ENCODE results near the gene NFATC2.

Gene NFATC2

DNA sequence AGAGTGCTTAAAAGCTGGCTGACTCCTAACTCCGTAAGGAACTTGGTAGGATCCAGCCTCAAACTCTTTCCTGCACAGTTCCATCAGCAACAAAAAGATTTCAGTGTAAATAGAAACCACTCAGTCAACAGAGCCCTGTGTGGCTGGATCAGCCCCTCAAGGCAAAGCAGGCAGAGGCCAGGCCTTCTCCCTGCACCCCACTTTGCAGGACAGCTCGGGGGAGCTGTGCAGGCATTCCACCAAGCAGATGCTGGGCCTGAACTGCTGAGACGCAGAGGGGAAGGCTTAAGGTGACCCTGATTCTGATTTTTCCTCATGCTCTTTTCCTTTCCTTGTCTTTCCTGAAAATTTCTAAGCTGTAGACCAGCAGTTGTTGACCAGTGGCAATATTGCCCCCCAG lies 91.5 kb downstream of the NFATC2 start:
- DNase-seq (ENCODE audit: low spot score), result no peak

DNA sequence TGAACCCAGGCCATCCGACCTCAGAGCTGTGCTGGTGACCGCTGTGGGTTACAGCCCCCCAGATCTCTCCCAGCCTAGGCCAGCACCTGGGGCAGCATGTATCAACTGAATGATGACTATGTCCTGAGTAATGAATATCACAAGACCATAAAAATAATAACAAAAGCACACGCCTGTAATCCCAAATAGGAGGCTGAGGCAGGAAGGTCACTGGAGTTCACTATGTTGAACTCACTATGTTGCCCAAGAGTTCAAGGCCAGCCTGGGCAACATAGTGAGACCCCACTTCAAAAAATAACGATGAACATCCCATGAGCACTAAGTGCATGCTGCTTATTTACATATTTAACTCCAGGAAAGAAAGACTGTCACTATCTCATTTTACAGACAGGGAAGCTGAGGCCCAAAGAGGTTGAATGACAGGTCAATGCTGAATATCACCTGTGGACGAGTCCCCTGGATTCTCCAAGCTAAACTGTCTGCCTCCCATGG lies 92.3 kb downstream of the NFATC2 start:
- DNase-seq (ENCODE audit: low spot score), result no peak

DNA sequence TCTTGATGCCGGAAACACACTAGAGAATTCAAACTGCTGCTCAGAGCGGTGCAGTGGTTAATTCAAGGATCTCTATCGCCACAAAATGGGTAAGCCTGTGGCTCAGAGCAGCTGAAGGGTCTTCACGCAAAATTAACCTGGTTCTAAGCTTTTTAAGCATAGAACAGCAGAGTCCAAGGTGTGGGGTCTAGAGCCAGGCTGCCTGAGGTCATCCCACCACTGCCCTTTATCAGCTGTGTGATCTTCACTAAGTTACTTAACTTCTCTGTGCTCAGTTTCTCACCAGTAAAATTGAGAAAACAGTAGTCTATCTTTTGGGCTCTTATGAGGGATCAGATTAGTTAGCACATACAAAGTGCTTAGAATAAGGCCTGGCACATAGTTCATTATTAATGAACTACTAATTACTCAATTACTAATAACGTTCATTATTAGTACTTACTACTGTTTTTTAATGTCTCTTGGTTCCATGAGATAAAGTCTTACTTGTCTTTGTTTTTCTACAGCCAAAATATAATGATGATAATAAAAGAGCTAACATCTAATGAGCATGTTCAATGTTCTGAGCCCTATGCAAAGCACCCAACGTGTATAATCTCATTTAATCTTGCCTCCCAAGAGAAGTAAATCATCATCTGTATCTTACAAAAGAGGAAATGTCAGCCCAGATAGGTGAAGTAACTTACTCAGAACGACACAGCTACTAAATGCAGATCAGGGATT lies 92.9 kb downstream of the NFATC2 start:
- no peak for DNase-seq (ENCODE audit: low spot score)

DNA sequence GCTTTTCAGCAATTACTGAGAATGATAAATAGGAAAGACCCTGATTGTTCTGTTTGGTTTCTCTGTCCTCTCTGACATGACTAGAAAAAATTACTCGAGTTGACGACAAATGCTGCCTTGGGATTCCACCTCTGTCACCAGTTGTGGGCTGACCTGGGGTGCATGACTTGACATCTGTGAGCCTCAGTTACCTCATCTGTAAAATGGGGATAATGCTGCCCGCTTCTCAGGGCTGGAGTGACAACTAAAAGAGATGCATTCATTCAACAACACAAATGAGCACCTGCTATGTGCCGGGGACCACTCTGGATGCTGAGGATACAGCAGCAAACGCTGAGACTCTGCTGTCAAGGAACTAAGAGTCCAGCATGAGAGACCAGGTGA lies 94.8 kb downstream of the NFATC2 start:
- no peak for DNase-seq (ENCODE audit: low spot score)

GRCh38 chr20:51447097-51447764 lies 95.3 kb downstream of the NFATC2 start:
- no peak for DNase-seq (ENCODE audit: low spot score)

- DNase-seq (ENCODE audit: low spot score), result no peak
Measured at GRCh38 chr20:51446656-51447055, 95.9 kb downstream of the NFATC2 start.

GRCh38 chr20:51446230-51446629 lies 96.3 kb downstream of the NFATC2 start:
- DNase-seq (ENCODE audit: low spot score), result no peak

- DNase-seq (ENCODE audit: low spot score), result no peak
Measured at GRCh38 chr20:51445591-51445990, 96.9 kb downstream of the NFATC2 start.

- DNase-seq (ENCODE audit: low spot score), result no peak
Measured at GRCh38 chr20:51444922-51445438, 97.5 kb downstream of the NFATC2 start.

GRCh38 chr20:51444467-51444866 lies 98.1 kb downstream of the NFATC2 start:
- DNase-seq (ENCODE audit: low spot score), result no peak

GRCh38 chr20:51442602-51443001 lies 99.9 kb downstream of the NFATC2 start:
- no peak for DNase-seq (ENCODE audit: low spot score)

GRCh38 chr20:51440589-51440988 lies 101.9 kb downstream of the NFATC2 start:
- no peak for DNase-seq (ENCODE audit: low spot score)

GRCh38 chr20:51439160-51439689 lies 103.3 kb downstream of the NFATC2 start:
- no peak for DNase-seq (ENCODE audit: low spot score)

GRCh38 chr20:51438136-51438535 lies 104.4 kb downstream of the NFATC2 start:
- no peak for DNase-seq (ENCODE audit: low spot score)

- no peak for DNase-seq (ENCODE audit: low spot score)
Measured at GRCh38 chr20:51437182-51437924, 105.2 kb downstream of the NFATC2 start.

- DNase-seq (ENCODE audit: low spot score), result no peak
Measured at GRCh38 chr20:51434580-51435247, 107.8 kb downstream of the NFATC2 start.

- DNase-seq (ENCODE audit: low spot score), result no peak
Measured at GRCh38 chr20:51434026-51434425, 108.5 kb downstream of the NFATC2 start.

DNA sequence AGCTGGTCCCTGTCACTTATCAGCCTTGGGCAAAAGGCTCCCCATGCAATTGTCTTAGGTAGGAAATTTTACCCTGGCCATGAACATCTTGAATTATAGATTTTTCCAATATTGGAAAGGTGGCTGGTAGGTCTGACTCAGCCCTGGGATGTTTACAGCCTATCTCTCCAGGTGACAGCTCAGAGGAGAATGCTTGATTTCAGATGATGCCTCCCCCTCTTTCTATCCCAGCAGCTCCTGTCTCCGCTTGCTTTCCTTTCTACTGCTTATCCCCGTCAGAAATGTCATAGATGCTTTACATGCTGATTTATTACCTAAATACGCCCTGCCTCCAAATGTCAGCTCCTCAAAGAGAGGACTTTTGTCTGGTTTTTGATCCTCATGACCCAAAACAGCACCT lies 109.6 kb downstream of the NFATC2 start:
- no peak for DNase-seq (ENCODE audit: low spot score)

DNA sequence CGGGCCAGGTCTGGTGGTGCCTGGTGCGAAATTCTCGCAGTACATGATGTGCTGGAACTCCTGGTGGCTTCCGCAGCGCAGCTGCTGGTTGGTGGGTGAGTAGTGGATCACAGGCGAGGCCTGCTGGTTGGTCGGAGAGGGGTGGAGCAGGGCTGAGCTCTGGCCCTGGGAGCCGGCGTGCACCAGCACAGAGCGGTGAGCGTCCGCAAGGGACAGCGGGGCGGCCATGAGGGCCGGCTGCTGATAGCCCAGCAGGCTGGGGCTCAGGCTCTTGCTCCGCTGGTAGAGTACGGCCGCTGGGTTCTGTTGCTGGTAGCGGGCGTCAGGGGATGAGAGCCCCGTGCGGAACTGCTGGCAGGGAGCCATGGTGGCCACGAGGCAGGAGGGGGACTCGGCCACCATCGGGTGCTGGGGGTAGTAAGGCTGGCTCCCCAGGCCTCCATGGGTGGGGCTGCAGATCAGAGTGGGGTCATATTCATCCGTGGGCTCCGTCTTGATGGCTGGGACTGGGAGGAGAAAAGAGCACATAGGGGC lies 110.2 kb downstream of the NFATC2 start:
- DNase-seq (ENCODE audit: low spot score), result no peak

- no peak for DNase-seq (ENCODE audit: low spot score)
Measured at GRCh38 chr20:51431321-51431720, 111.2 kb downstream of the NFATC2 start.

DNA sequence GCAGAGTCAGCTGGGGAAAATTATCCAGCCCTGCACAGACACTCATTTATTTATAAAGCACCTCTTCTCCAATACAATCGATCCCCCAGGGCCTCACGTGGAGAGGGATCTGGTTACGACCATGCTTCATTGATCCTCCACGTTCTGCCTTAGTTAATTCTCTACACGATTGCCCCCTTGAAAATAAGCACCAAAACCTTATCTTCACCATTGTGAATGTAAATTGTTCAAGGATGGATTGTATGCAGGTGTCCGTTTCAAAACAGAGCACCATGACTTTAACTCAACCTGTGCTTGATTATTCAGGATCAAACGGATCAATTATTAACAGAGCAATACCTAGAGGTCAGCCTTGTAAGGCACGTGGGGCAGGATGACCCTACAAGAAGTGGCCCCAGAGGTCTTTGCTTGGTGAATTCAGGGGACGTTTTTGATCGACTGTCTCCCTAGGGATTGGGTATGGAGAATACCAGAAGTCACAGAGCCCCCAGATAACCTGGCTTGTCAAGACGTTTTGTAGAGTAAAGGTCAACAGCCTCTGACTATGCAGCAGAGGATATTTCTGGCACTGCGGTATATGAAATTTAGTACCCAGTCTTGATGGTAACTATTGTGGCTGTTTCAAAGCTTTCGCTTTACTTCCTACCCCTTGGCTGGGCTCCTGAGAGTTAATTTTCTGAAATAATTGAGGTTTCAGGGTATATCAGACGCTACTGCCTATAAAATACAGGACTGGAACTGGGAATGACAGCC lies 112.1 kb downstream of the NFATC2 start:
- no peak for DNase-seq (ENCODE audit: low spot score)

Measured in ecto neural progenitor cell (in vitro differentiated cells).